SK-N-MC (cell line): Measurements from ENCODE around the gene VWA8.
"Not testable (repeated sequence)": the region's sequence is repeated elsewhere in the genome, so short reads cannot be mapped to it uniquely, and the experiment has no call there.

Experiments
- DNase-seq: peaks from one replicate; pipeline ENCODE4 v3.0.0-alpha.2; 2011; ENCODE audit warnings: low read depth, low spot score
- H3K27ac ChIP-seq: fragments of 200-600 bp; sonication (generic); 2 replicates; pipeline ENCODE4 v1.5.1; 2016; ENCODE audit warnings: mixed run types
- H3K36me3 ChIP-seq: fragments of 200-600 bp; sonication (generic); 2 replicates; pipeline ENCODE4 v1.6.1; 2017; ENCODE audit warnings: antibody characterized with exemption, low read length, mixed read lengths; ENCODE audit not compliant: insufficient read depth
- H3K4me3 ChIP-seq: fragments of 200-600 bp; sonication (generic); 2 replicates; pipeline ENCODE4 v1.5.1; 2016
- H3K9ac ChIP-seq: fragments of 200-600 bp; sonication (generic); 2 replicates; pipeline ENCODE4 v1.8.0; 2017; ENCODE audit warnings: mixed run types, mixed read lengths; ENCODE audit not compliant: insufficient read length
- H3K9me3 ChIP-seq: fragments of 200-600 bp; sonication (generic); 2 replicates; pipeline ENCODE4 v1.6.1; 2017; ENCODE audit warnings: low read depth, mild to moderate bottlenecking, antibody characterized with exemption, low read length, moderate library complexity, mixed read lengths
- EZH2 ChIP-seq: fragments of 200-600 bp; sonication (generic); IDR thresholded peaks from one replicate; pipeline ENCODE4 v1.6.1; 2017; ENCODE audit warnings: antibody characterized with exemption
- FOXP2 ChIP-seq: optimal IDR thresholded peaks from 2 replicates; pipeline ENCODE3; 2011; ENCODE audit warnings: mild to moderate bottlenecking, moderate library complexity; ENCODE audit not compliant: insufficient read depth; ENCODE audit errors: extremely low read length, control extremely low read depth
- POLR2AphosphoS5 ChIP-seq: IDR thresholded peaks from 2 replicates; pipeline ENCODE4 v1.6.1; 2012; ENCODE audit warnings: mild to moderate bottlenecking, low read depth, low read length, borderline replicate concordance

VWA8 gene

DNA sequence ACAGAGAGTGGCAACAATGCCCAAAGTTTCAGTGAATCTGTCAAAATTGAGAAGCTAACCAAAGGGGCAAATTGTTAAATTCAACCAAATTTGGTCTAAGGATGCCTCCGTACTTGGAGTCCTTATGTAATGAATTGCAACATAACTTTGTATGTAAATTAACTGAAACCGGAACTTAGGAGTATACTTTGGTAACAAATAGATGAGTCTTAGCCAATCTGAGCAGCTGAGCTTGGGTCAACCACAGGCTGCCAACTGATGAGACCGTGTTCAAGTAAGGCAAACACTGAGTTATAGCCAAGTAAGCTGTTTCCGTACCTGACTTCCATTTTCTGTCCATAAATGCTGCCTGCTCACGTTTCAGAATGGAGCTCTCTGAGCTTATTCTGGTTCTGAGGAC lies 5.3 kb downstream of the VWA8 start:
- Histone ChIP-seq H3K27ac (no peak overlapping the region), H3K9ac (no peak overlapping the region), H3K4me3 (no peak overlapping the region), H3K9me3 (no peaks in the 10 kb centered on the region), H3K36me3 (no peaks in the 10 kb centered on the region)
- TF ChIP-seq POLR2AphosphoS5 (no peak), FOXP2 (no peak), EZH2 (no peak)
- DNase-seq, result no peak

DNA sequence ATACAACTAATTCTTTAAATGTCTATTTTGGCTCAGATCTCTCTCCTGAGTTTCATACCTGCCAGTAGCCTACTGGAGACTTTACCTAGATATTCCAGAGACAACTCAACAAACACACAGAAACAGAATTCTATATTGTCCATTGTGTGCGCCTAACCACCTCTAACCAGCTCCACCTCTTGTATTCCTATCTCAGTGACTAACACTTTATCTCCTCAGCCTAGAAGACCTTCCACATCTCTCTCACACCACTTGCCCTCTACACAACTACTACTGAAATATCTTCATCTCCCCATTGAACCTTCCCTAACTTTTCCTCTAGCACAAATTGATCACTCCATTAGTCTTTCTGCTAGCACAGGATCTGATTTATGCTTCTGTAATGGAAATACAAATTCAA lies 6.7 kb downstream of the VWA8 start:
- H3K9ac ChIP-seq, result no peak overlapping the region
- DNase-seq, result no peak
- no peak overlapping the region for H3K4me3 ChIP-seq
- no peak overlapping the region for H3K27ac ChIP-seq
- no peaks in the 10 kb centered on the region for H3K9me3 ChIP-seq
- TF ChIP-seq POLR2AphosphoS5 (no peak), FOXP2 (no peak), EZH2 (no peak)
- peaks cover 3% of the 10 kb centered on the region; the same call in 1 of the 2 replicates for H3K36me3 ChIP-seq

DNA sequence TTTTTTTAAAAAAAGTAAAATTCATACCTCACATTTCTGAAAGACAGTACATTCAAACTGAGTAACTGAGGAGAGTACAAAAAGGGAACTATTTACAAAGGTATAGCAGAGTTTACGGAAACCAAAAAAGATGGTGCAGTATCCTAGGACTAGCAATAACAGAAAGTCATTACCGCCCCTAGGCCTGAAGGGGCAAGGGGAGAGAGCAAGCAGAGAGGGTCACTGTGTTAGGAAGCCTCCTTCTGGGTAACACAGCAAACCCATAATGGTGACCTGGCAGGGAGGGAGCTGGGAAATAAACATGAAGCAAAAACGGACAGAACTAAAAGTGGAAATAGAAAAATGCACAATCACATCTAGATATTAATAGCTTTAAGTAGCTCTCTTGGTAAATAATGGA lies 8.2 kb downstream of the VWA8 start:
- Histone ChIP-seq H3K4me3 (no peak overlapping the region), H3K27ac (no peak overlapping the region), H3K9ac (no peak overlapping the region), H3K9me3 (no peaks in the 10 kb centered on the region; the same call in 1 of the 2 replicates), H3K36me3 (peaks cover 15% of the 10 kb centered on the region)
- DNase-seq, result no peak
- TF ChIP-seq EZH2 (no peak), POLR2AphosphoS5 (no peak), FOXP2 (no peak)

DNA sequence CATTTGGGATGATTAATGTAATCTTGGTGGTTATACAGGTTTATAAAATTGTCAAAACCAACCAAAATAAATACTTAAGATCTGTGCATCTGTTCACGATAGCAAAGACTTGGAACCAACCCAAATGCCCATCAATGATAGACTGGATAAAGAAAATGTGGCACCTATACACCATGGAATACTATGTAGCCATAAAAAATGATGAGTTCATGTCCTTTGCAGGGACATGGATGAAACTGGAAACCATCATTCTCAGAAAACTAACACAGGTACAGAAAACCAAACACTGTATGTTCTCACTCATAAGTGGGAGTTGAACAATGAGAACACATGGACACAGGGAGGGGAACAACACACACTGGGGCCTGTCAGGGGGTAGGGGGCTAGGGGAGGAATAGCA lies 11.8 kb downstream of the VWA8 start:
- not testable (repeated sequence) for H3K9me3 ChIP-seq, H3K4me3 ChIP-seq, H3K27ac ChIP-seq, DNase-seq, H3K9ac ChIP-seq
- H3K36me3 ChIP-seq, result peaks cover 33% of the 10 kb centered on the region

DNA sequence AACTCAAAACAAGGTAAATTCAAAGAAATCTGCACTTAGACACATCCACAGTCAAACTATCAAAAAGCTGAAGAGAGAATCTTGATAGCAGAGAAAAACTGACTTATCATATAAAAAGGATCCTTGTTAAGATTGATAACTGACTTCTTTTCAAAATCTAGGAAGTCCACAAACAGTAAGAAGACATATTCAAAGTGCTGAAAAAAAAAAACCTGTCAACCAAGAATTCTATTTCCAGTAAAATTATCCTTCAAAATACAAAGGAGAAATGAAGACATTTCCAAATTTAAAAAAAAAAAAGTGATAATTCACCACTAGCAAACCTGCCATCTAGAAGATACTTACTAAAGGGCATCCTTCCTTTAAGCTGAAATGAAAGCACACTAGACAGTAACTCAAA lies 15.0 kb downstream of the VWA8 start:
- Histone ChIP-seq H3K9me3 (no peaks in the 10 kb centered on the region; the same call in 1 of the 2 replicates), H3K9ac (no peak overlapping the region), H3K4me3 (no peak overlapping the region), H3K36me3 (peaks cover 36% of the 10 kb centered on the region), H3K27ac (no peak overlapping the region)
- TF ChIP-seq EZH2 (no peak), FOXP2 (no peak), POLR2AphosphoS5 (no peak)
- no peak for DNase-seq

DNA sequence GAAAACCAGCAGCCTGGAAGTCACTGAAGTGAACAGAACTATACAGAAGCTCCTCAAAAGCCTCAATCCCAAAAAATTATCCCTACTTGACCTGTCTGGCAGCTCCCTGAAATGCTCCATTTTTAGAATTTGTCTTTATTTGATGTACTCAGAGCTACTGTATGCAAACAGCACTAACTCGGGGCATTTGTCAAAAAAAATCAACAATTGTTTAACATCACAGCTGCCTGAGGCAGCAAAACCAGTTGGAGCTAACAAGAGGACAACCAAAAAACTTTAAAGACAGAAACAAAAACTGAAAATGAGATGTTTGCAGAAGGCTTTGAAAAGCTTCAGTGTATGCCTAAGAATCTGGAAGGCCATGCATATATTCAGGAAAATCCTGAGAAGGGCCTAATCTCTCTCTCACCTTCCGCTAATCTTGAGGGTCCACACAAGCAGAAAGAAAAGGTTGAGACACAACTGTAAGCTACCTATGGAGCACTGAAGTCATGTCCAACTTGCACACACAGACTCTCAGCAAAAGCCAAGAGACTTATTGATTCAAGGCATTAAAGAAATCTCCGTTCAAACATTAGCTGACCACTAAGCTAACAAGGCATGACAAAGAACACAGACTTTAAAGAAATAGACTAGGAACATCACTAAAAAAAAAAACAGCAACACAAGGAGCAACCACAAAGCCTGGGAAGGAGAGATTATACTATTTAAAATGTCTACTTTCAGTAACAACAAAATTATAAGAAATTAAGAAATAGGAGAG lies 16.1 kb downstream of the VWA8 start:
- H3K9me3 ChIP-seq, result no peaks in the 10 kb centered on the region; the same call in 1 of the 2 replicates
- H3K36me3 ChIP-seq, result peaks cover 36% of the 10 kb centered on the region
- no peak overlapping the region for H3K4me3 ChIP-seq
- H3K9ac ChIP-seq, result no peak overlapping the region
- no peak overlapping the region for H3K27ac ChIP-seq
- no peak for DNase-seq
- TF ChIP-seq EZH2 (no peak), POLR2AphosphoS5 (no peak), FOXP2 (no peak)

DNA sequence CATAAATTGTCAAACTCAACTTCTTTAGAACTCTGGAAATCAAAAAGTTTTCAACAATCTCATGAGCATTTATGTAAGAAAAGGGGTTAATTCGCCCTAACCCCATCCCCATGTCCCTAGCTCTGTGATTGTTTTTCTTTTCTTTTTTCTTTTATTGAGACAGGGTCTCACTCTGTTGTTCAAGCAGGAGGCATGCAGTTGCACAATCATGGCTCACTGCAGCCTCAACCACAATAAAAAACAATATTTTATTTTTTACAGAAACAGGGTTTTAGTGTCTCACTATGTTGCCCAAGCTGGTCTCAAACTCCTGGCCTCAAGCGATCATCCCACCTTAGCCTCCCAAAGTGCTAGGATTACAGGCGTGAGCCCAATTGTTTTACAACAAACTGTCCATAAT lies 16.7 kb downstream of the VWA8 start:
- peaks cover 34% of the 10 kb centered on the region for H3K36me3 ChIP-seq
- H3K27ac ChIP-seq, result no peak overlapping the region
- no peak overlapping the region for H3K9ac ChIP-seq
- no peak for DNase-seq
- H3K4me3 ChIP-seq, result no peak overlapping the region
- no peak for TF ChIP-seq EZH2
- no peak for TF ChIP-seq POLR2AphosphoS5
- no peaks in the 10 kb centered on the region; the same call in 1 of the 2 replicates for H3K9me3 ChIP-seq

DNA sequence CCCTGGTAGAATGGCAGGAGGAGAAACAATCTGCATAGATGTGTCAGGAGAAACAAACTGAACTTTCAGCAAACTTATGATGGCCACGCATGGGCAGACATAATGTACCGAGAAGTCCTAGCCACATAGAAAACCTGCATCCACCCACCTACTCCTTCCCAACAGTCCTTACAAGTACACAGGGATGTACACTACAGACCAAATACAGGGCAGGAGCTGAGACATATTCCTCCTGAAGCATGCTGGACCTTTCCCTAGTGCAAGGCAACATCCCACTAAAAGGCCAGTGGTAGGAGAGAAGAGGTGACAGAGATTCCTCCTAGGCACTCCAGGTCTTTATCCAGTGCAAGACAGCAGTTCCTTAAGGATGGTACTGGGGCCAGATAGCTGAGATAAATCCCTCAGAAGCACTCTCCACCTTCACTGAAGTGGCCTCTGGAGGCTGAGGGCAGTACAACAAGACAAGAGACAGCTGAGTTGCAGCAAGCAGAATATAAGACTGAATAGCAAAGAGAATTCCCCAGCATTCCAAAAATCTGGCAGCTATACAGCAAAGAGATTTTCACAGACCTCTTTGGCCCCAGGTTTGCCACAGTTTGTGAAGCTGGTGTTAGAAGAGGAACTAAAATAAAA lies 18.3 kb downstream of the VWA8 start:
- TF ChIP-seq EZH2 (no peak), FOXP2 (no peak), POLR2AphosphoS5 (no peak)
- Histone ChIP-seq H3K27ac (no peak overlapping the region), H3K36me3 (peaks cover 27% of the 10 kb centered on the region), H3K9me3 (no peaks in the 10 kb centered on the region), H3K4me3 (no peak overlapping the region), H3K9ac (no peak overlapping the region)
- DNase-seq, result no peak

DNA sequence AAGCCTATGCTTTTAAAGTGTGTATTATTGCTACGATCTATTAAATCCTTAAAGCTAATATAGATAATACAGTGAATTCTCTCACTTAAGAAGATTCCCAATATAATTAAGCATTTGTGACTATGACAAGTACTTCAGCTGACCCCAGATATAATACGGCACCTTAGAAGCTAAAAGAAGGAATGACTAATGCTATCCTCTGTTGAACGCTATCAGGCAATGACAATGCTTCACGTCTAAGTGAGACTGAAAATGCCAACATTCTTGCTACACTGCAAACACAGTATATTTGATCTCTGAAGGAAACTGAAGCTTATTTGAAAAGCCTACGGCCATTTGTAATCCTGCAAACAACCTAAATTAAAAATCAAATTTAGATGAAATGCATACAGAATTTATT lies 19.7 kb downstream of the VWA8 start:
- Histone ChIP-seq H3K27ac (no peak overlapping the region), H3K4me3 (no peak overlapping the region), H3K9ac (no peak overlapping the region), H3K9me3 (no peaks in the 10 kb centered on the region), H3K36me3 (peaks cover 13% of the 10 kb centered on the region)
- TF ChIP-seq EZH2 (no peak), FOXP2 (no peak), POLR2AphosphoS5 (no peak)
- DNase-seq, result no peak
